HuH-7.5 (cell line): ENCODE results near the gene UXT.
"Not testable (repeated sequence)": the region's sequence is repeated elsewhere in the genome, so short reads cannot be mapped to it uniquely, and the experiment has no call there.

Experiments used
- DNase-seq: peaks from one replicate; pipeline ENCODE4 v3.0.0; 2011; ENCODE audit warnings: low spot score

Gene UXT

DNA sequence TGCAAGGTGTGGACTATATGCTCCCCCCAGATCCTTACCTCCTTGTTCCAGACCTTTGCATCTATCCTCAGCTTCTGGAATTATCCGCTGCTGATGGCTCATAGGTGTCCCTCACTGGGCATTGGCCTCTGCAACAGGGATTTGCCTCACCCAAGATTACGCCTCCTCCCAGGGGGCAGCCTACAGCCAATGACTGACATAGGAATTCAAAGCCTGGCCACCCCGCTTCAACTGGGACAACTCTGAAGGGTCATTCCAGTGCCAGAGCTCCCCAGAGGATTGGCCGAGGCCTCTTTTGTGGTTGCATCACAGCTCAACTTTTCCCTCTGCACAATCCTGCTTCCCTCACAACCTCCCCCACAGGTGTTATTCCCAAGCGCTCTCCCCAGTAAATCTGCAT is 44.4 kb downstream of the UXT start:
- no peak for DNase-seq

GRCh38 chrX:47613082-47613481 is 45.9 kb downstream of the UXT start:
- DNase-seq: no peak

GRCh38 chrX:47612418-47612817 is 46.6 kb downstream of the UXT start:
- no peak for DNase-seq

GRCh38 chrX:47611926-47612325 is 47.1 kb downstream of the UXT start:
- no peak for DNase-seq

DNA sequence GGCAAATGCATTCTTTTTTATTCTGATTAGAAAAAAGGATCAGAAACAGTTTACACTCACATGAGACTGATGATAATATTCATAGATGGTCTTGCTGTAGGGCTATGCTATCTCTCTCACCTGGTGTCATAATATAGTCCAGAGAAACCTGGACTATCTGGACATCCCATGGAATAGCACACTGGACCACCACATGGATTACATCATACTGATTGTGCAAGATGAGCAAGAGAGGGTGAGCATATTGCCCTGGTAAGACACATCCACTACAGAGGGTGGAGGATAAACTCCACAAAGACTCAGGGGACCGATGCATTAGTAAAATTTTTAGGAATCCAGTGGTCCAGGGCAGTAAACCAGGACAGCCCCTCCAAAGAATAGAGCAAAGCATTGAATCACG is 47.5 kb downstream of the UXT start:
- DNase-seq: no peak

GRCh38 chrX:47610511-47610910 is 48.5 kb downstream of the UXT start:
- no peak for DNase-seq

DNA sequence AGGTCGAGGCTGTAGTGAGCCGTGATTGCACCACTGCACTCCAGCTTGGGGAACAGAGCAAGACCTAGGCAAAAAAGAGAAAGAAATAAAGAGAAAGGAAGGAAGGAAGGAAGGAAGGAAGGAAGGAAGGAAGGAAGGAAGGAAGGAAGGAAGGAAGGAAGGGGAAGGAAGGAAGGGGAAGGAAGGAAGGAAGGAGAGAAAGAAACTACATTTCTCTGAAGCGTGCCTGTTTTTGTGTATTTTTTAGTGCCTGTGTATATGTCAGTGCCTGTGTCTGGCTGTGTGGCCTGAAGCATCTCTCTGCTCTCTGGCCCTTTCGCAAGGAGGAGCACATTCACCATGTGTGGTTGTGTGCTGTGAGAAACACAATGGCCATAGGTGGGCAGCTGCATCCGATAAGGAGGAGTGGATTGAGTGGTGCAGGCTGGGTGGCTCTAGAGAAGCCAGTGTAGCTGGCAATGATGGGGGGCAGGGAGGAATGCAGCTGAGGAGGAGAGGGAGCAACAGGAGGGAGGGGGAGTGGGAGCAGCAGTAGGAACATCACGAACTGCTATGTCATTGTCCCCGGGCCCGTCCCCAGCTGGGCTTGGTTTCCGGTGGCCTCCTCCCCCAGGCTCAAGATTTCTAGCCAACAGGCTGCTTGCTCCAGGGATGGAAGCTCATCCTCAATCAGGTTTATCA is 50.7 kb downstream of the UXT start:
- no peak for DNase-seq

DNA sequence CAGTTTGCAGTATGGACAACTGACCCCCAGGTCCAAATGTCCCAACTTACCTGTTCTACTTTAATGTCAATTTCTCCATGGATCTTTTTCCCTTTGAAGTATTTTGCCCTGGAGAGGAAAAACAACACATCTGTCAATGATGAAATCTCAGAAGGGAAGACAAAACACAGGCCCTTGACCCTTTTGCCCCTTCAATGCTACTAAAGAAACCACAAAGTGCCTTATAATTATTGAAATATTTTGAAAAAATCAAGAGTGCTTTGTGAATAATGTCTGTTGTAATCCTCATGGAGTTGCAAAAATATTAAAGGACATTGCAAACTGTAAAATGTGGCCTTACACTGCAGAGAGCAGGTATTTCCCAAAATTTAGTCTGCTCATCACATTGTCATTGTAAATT is 51.9 kb downstream of the UXT start:
- no peak for DNase-seq

- no peak for DNase-seq
These were observed 54.0 kb downstream of the UXT start for GRCh38 chrX:47605024-47605423.

DNA sequence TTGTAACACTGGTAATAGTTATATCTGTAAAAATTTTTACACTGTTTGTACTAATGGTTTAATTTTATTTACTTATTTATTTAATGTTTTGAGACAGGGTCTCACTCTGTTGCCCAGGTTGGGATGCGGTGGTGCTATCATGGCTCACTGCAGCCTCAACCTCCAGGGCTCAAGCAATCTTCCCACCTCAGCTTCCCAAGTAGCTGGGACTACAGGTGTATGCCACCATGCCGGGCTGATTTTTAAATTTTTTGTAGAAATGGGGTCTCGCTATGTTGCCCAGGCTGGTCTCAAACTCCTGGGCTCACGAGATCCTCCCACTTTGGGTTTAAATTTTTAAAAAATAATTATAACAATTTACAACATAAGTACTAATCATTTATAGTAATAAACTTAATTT is 55.9 kb downstream of the UXT start:
- not testable (repeated sequence) for DNase-seq
